ENCODE results near the gene ATP5F1E. TPM values are rescaled to one million over a fixed set of nuclear protein-coding genes. Genes with fewer than 3 reads are reported as not detected.
A peak's percentile ranks its signal among the peaks of the same experiment; 100 is the strongest.

ATP5F1E gene
- total and polyA plus RNA-seq, 9 of the 15 experiments (the other 6 are each of a cell fraction or from before 2014, with no cell fraction given), result 60.3 to 162 (median 113) TPM

GRCh38 chr20:58987790-58988564, 44.2 kb downstream of the ATP5F1E start:
- intact Hi-C loops (cut with micrococcal nuclease), result no loop called here
- Histone ChIP-seq H3K27me3 (ENCODE audit: control insufficient read depth in 2 of 2, insufficient read depth in 2 of 2, low read length in 2 of 2) (no peaks in the 10 kb centered on the region), H2AFZ (ENCODE audit: low read depth, low read length) (no peak overlapping the region), H3K4me2 (ENCODE audit: insufficient read depth, low read length) (no peak overlapping the region), H3K4me1 (replicated peaks in 1 of 2; ENCODE audit: control insufficient read depth in 2 of 2, insufficient read depth in 2 of 2, low read length in 2 of 2) (peaks cover 9 to 12% of the 10 kb centered on the region in 2 experiments; a peak in 4 of 5 replicates), H3K9me3 (replicated peaks; ENCODE audit: control insufficient read depth, insufficient read depth, low read depth, low read length) (no peaks in the 10 kb centered on the region), H3K36me3 (ENCODE audit: control insufficient read depth, insufficient read depth, low read length) (peaks cover 93% of the 10 kb centered on the region), H3K4me3 (no peak overlapping the region), H4K20me1 (replicated peaks; ENCODE audit: control insufficient read depth, insufficient read depth, low read length) (no peaks in the 10 kb centered on the region; the same call in 1 of the 2 replicates), H3K27ac (ENCODE audit: extremely low read depth, low read depth, low read length) (no peak overlapping the region), H3K79me2 (ENCODE audit: control insufficient read depth, insufficient read depth, low read length) (peaks cover 47% of the 10 kb centered on the region), H3K9me1 (ENCODE audit: control insufficient read depth, insufficient read depth, low read length) (no peaks in the 10 kb centered on the region), H3K9ac (ENCODE audit: insufficient read depth in 1 of 2, low read depth in 2 of 2, low read length in 2 of 2) (no peak overlapping the region; a peak in 1 of 4 replicates)
- FAIRE-seq, result no peak
- no peak for ATAC-seq
- TF ChIP-seq POLR2AphosphoS5 (IDR thresholded peaks at IDR 0.05; ENCODE audit: control insufficient read depth, insufficient read depth, low read depth, low read length), result 0 out of 2 replicates have a peak, but pooled peaks have one; percentile 12
- no peak for TF ChIP-seq SMARCA4 (IDR thresholded peaks at IDR 0.05)
- WGBS (ENCODE audit: insufficient coverage, low coverage, missing lambda C conversion rate), result 90% methylated on average over 9 of the region's 9 CpGs
- in situ Hi-C loops (cut with MboI), result no loop called here
- CTCF ChIA-PET (ENCODE audit: low intra/inter-chr PET ratio), result no interaction called here
- DNase-seq (ENCODE audit: extremely low read depth in 1 of 4, low spot score in 3 of 4), result no peak
- BruUV-seq (replicated peaks), result no TSS peak
- POLR2A ChIA-PET, result interaction anchor here (0.6 to 1.0 kb wide), 4 partner anchors 10 to 943 kb away, joined by 3 to 4 read pairs (median 3); no protein-coding TSS in a partner anchor

GRCh38 chr20:58986968-58987517, 45.1 kb downstream of the ATP5F1E start:
- in situ Hi-C loops (cut with MboI), result no loop called here
- H3K9me3 ChIP-seq (replicated peaks; ENCODE audit: control insufficient read depth, insufficient read depth, low read depth, low read length), result no peaks in the 10 kb centered on the region
- H3K4me3 ChIP-seq, result no peak overlapping the region
- FAIRE-seq, result no peak
- no peak for DNase-seq (ENCODE audit: extremely low read depth in 1 of 4, low spot score in 3 of 4)
- 90% methylated on average over 8 of the region's 8 CpGs for WGBS (ENCODE audit: insufficient coverage, low coverage, missing lambda C conversion rate)
- no peak overlapping the region for H2AFZ ChIP-seq (ENCODE audit: low read depth, low read length)
- BruUV-seq (replicated peaks), result no TSS peak
- H3K9me1 ChIP-seq (ENCODE audit: control insufficient read depth, insufficient read depth, low read length), result no peaks in the 10 kb centered on the region
- intact Hi-C loops (cut with micrococcal nuclease), result no loop called here
- H3K27me3 ChIP-seq (ENCODE audit: control insufficient read depth in 2 of 2, insufficient read depth in 2 of 2, low read length in 2 of 2), result no peaks in the 10 kb centered on the region
- H3K9ac ChIP-seq (ENCODE audit: insufficient read depth in 1 of 2, low read depth in 2 of 2, low read length in 2 of 2), result no peak overlapping the region
- peaks cover 5% of the 10 kb centered on the region; the same call in 1 of the 2 replicates for H4K20me1 ChIP-seq (replicated peaks; ENCODE audit: control insufficient read depth, insufficient read depth, low read length)
- H3K79me2 ChIP-seq (ENCODE audit: control insufficient read depth, insufficient read depth, low read length), result peaks cover 56% of the 10 kb centered on the region
- no peak overlapping the region for H3K27ac ChIP-seq (ENCODE audit: extremely low read depth, low read depth, low read length)
- peaks cover 17 to 19% of the 10 kb centered on the region in 2 experiments; a peak in 4 of 5 replicates for H3K4me1 ChIP-seq (replicated peaks in 1 of 2; ENCODE audit: control insufficient read depth in 2 of 2, insufficient read depth in 2 of 2, low read length in 2 of 2)
- peaks cover 91% of the 10 kb centered on the region for H3K36me3 ChIP-seq (ENCODE audit: control insufficient read depth, insufficient read depth, low read length)
- H3K4me2 ChIP-seq (ENCODE audit: insufficient read depth, low read length), result no peak overlapping the region
- no peak for ATAC-seq
- ChIA-PET CTCF (ENCODE audit: low intra/inter-chr PET ratio) (no interaction called here), POLR2A (interaction anchor here (1.0 kb wide), 1 partner anchor 34 kb away, joined by 4 read pairs; no protein-coding TSS in a partner anchor)
- TF ChIP-seq ILK (tag; IDR thresholded peaks at IDR 0.05; ENCODE audit: borderline replicate concordance, low read depth) (no peak), ELK1 (CRISPR knock-in tag; IDR thresholded peaks at IDR 0.05) (no peak), ZNF274 (IDR thresholded peaks at IDR 0.05; ENCODE audit: borderline replicate concordance, low read depth, low read length) (no peak), ATF7 (IDR thresholded peaks at IDR 0.05) (no peak), FOS (IDR thresholded peaks at IDR 0.05; ENCODE audit: extremely low read depth, insufficient read length) (no peak), HEY1 (CRISPR knock-in tag; IDR thresholded peaks at IDR 0.05; ENCODE audit: borderline replicate concordance) (no peak), MAFK (IDR thresholded peaks at IDR 0.05; ENCODE audit: low read length) (no peak), SIN3A (IDR thresholded peaks at IDR 0.05; ENCODE audit: borderline replicate concordance in 2 of 2, control insufficient read depth in 1 of 2, low read depth in 2 of 2, low read length in 2 of 2) (no peak), ZFX (CRISPR knock-in tag; IDR thresholded peaks at IDR 0.05) (no peak), ELF4 (CRISPR knock-in tag; IDR thresholded peaks at IDR 0.05) (no peak)
